Thymus (tissue), 11 donors: Measurements from ENCODE around the gene PARP8. TPM values are rescaled to one million over a fixed set of nuclear protein-coding genes. Genes with fewer than 3 reads are reported as not detected.

Experiments used
- DNase-seq, 9 donors: peaks; one replicate each; pipeline ENCODE4 v3.0.0-alpha.2; 2013; ENCODE audit warnings: low spot score in 9 of 9, low read depth in 6 of 9, missing footprints in 1 of 9
- H3K27ac ChIP-seq, 2 donors: one replicate each; pipeline ENCODE4 v1.5.1; 2013; ENCODE audit warnings: control low read depth in 1 of 2, low read depth in 1 of 2, low read length in 1 of 2, mild to moderate bottlenecking in 1 of 2, moderate library complexity in 1 of 2
- H3K27me3 ChIP-seq, 2 donors: one replicate each; pipeline ENCODE4 v1.5.1; 2013; ENCODE audit warnings: low read length in 1 of 2; ENCODE audit not compliant: control insufficient read depth in 2 of 2, insufficient read depth in 1 of 2
- H3K36me3 ChIP-seq, 2 donors: one replicate each; pipeline ENCODE4 v1.5.1; 2013; ENCODE audit warnings: low read length in 1 of 2, mild to moderate bottlenecking in 1 of 2, moderate library complexity in 1 of 2; ENCODE audit not compliant: control insufficient read depth in 2 of 2, insufficient read depth in 2 of 2
- H3K4me1 ChIP-seq, 2 donors: one replicate each; pipeline ENCODE4 v1.5.1; 2013; ENCODE audit warnings: low read length in 2 of 2; ENCODE audit not compliant: control insufficient read depth in 2 of 2, insufficient read depth in 2 of 2
- H3K4me3 ChIP-seq, 2 donors: one replicate each; pipeline ENCODE4 v1.5.1; 2013; ENCODE audit warnings: low read length in 2 of 2, control low read depth in 1 of 2, mild to moderate bottlenecking in 1 of 2
- H3K9me3 ChIP-seq, 2 donors: one replicate each; pipeline ENCODE4 v1.5.1; 2013; ENCODE audit warnings: low read length in 1 of 2, mild to moderate bottlenecking in 1 of 2; ENCODE audit not compliant: control insufficient read depth in 2 of 2, insufficient read depth in 1 of 2
- WGBS: extraction: QIAGEN DNeasy Blood & Tissue Kit; methylation state at CpG from one replicate; pipeline ENCODE4 v1.1.7; 2013; 5-methylcytosine and 5-hydroxymethylcytosine counted together
- polyA plus RNA-seq: library from polyadenylated mRNA; stranded (reverse); fragments of 200-250 nt; gene quantifications from one replicate; pipeline ENCODE4 v1.2.3, GENCODE V29; 2013
- total RNA-seq: library from RNA; stranded (reverse); fragments of 120-200 nt; gene quantifications from one replicate; pipeline ENCODE4 v1.2.4, GENCODE V29; 2013
- donor health status: healthy.

PARP8 gene
- total and polyA plus RNA-seq, 2 donors: 18.7 to 29.0 TPM

- no peak overlapping the region for H3K27ac ChIP-seq
These were observed 82.7 kb downstream of the PARP8 start for GRCh38 chr5:50749181-50749580.

GRCh38 chr5:50749873-50750272, 83.4 kb downstream of the PARP8 start:
- peaks cover 3% of the 10 kb centered on the region in 2 donors for H3K4me1 ChIP-seq
- no peaks in the 10 kb centered on the region for H3K36me3 ChIP-seq
- WGBS: 46% methylated on average over 3 of the region's 3 CpGs
- no peaks in the 10 kb centered on the region for H3K27me3 ChIP-seq
- DNase-seq: no peak
- no peak overlapping the region for H3K4me3 ChIP-seq
- no peaks in the 10 kb centered on the region for H3K9me3 ChIP-seq
- H3K27ac ChIP-seq: no peak overlapping the region

More at GRCh38 chr5:50749181-50749580, 82.7 kb downstream of the PARP8 start:
- Histone ChIP-seq H3K9me3 (no peaks in the 10 kb centered on the region), H3K4me1 (peaks cover 3 to 6% of the 10 kb centered on the region in 2 donors), H3K27me3 (no peaks in the 10 kb centered on the region), H3K4me3 (no peak overlapping the region), H3K36me3 (no peaks in the 10 kb centered on the region)
- 83% methylated on average over 2 of the region's 2 CpGs for WGBS
- DNase-seq: no peak

GRCh38 chr5:50751064-50751657, 84.7 kb downstream of the PARP8 start:
- Histone ChIP-seq H3K36me3 (no peaks in the 10 kb centered on the region), H3K4me3 (no peak overlapping the region), H3K27me3 (no peaks in the 10 kb centered on the region), H3K27ac (no peak overlapping the region), H3K9me3 (no peaks in the 10 kb centered on the region), H3K4me1 (no peaks in the 10 kb centered on the region)
- WGBS: 80% methylated on average over 5 of the region's 5 CpGs
- DNase-seq: peak; percentile 18 to 78 (median 49)

- H3K27me3 ChIP-seq: no peaks in the 10 kb centered on the region
- H3K36me3 ChIP-seq: no peaks in the 10 kb centered on the region
- H3K4me1 ChIP-seq: no peaks in the 10 kb centered on the region
- no peak for DNase-seq
- H3K4me3 ChIP-seq: no peak overlapping the region
- no peaks in the 10 kb centered on the region for H3K9me3 ChIP-seq
- H3K27ac ChIP-seq: no peak overlapping the region
These were observed 86.4 kb downstream of the PARP8 start for GRCh38 chr5:50752800-50753199.

GRCh38 chr5:50759526-50760270, 93.3 kb downstream of the PARP8 start:
- Histone ChIP-seq H3K36me3 (no peaks in the 10 kb centered on the region), H3K4me3 (no peak overlapping the region), H3K27ac (no peak overlapping the region), H3K27me3 (no peaks in the 10 kb centered on the region), H3K4me1 (no peaks in the 10 kb centered on the region), H3K9me3 (no peaks in the 10 kb centered on the region)
- no peak for DNase-seq
- 97% methylated on average over 1 of the region's 1 CpG for WGBS

GRCh38 chr5:50763351-50763750, 96.9 kb downstream of the PARP8 start:
- Histone ChIP-seq H3K4me3 (no peak overlapping the region), H3K9me3 (no peaks in the 10 kb centered on the region), H3K36me3 (no peaks in the 10 kb centered on the region), H3K4me1 (no peaks in the 10 kb centered on the region), H3K27ac (no peak overlapping the region), H3K27me3 (no peaks in the 10 kb centered on the region)
- no peak for DNase-seq

GRCh38 chr5:50763846-50764245, 97.4 kb downstream of the PARP8 start:
- H3K27ac ChIP-seq: no peak overlapping the region
- no peaks in the 10 kb centered on the region for H3K36me3 ChIP-seq
- H3K9me3 ChIP-seq: no peaks in the 10 kb centered on the region
- no peaks in the 10 kb centered on the region for H3K27me3 ChIP-seq
- no peak for DNase-seq
- H3K4me1 ChIP-seq: no peaks in the 10 kb centered on the region
- no peak overlapping the region for H3K4me3 ChIP-seq
- WGBS: 98% methylated on average over 7 of the region's 7 CpGs

GRCh38 chr5:50766042-50766441, 99.6 kb downstream of the PARP8 start:
- WGBS: 99% methylated on average over 2 of the region's 2 CpGs

GRCh38 chr5:50766462-50766861, 100.0 kb downstream of the PARP8 start:
- H3K27ac ChIP-seq: no peak overlapping the region
- no peaks in the 10 kb centered on the region for H3K9me3 ChIP-seq
- no peaks in the 10 kb centered on the region for H3K36me3 ChIP-seq
- WGBS: 96% methylated on average over 5 of the region's 5 CpGs
- no peak overlapping the region for H3K4me3 ChIP-seq
- no peaks in the 10 kb centered on the region for H3K27me3 ChIP-seq
- H3K4me1 ChIP-seq: no peaks in the 10 kb centered on the region
- DNase-seq: no peak

More at GRCh38 chr5:50766042-50766441, 99.6 kb downstream of the PARP8 start:
- no peak for DNase-seq
- Histone ChIP-seq H3K27me3 (no peaks in the 10 kb centered on the region), H3K4me1 (no peaks in the 10 kb centered on the region), H3K36me3 (no peaks in the 10 kb centered on the region), H3K27ac (no peak overlapping the region), H3K9me3 (no peaks in the 10 kb centered on the region), H3K4me3 (no peak overlapping the region)
